HG03439 (cell line): ENCODE data around the gene KLHL29.

Source experiments
- ATAC-seq: cut with Tn5 transposase; IDR thresholded peaks from one replicate; pipeline ENCODE4 v1.9.1; 2021; ENCODE audit warnings: mild to moderate bottlenecking, moderate library complexity; ENCODE audit not compliant: unreplicated experiment

KLHL29 gene

GRCh38 chr2:23563673-23564614 is 179.0 kb downstream of the KLHL29 start:
- no peak for ATAC-seq

GRCh38 chr2:23564615-23564960 is 179.6 kb downstream of the KLHL29 start:
- ATAC-seq: no peak

DNA sequence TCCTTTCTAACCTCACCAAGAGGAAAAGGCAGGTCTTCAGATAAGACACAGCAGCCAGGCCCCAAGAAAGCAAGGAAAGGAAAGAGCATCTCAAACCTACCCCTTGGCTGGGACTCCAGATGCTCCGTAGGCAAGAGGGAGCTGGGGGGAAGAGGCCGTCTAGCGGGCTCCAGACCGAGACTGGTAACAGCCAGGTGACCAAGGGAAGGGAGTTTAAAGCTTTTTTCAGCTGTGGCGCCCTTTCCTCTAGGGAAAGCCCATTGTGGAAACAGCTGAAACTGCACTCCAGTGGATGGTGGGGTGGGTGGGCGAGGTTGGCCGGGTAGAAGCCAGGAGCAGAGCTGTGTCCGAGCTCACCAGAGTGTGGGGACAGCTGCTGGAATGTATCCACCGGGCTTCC is 180.4 kb downstream of the KLHL29 start:
- no peak for ATAC-seq

DNA sequence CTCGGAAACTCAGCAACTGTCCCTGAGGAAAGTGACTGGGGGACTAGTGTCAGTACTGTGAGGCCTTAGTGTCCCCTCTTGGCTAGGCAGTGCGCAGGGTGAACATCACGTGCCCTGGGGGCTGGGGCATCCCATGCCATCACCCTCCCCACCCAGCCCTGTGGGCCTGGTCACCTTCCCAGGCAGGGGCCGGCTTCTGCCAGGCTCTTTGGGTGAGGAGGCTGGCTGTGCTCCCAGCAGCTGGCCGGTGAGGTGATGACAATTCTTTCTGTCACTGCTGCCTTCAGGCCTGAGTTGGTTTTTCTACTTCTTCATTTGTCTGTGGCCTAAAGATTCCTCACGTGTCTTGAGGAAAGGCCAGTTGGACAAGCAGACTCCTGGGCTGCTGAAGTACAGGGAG is 180.8 kb downstream of the KLHL29 start:
- ATAC-seq: no peak

- ATAC-seq: no peak
Observed at GRCh38 chr2:23566241-23567142, 181.5 kb downstream of the KLHL29 start.

DNA sequence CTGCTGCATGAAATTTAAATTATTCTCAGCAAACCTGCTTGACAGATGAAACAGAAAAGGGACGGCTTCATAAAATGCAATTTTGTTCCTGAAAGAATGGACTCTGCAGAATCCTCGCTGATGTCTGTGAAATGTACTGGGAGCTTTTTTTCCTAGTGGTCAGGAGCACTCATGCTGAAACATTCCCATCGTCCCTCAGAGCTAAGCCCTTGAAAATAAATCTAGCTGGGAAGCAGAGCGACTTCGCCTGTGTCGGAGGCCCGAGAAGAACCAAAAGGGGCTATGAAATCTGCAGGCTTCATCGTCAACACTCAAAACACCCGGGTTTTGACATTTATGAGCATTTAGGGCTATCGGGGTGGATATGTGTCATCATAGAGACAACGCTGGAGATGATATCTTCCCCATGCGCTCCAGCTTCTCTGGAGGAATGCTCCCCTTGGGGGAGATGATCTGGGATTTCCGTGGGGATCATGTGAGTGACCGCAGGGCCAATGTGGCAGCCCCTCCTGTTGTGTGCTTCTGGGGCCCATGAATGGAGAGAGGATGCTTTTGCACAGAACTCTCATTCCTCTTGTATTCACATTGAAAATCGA is 182.3 kb downstream of the KLHL29 start:
- no peak for ATAC-seq

DNA sequence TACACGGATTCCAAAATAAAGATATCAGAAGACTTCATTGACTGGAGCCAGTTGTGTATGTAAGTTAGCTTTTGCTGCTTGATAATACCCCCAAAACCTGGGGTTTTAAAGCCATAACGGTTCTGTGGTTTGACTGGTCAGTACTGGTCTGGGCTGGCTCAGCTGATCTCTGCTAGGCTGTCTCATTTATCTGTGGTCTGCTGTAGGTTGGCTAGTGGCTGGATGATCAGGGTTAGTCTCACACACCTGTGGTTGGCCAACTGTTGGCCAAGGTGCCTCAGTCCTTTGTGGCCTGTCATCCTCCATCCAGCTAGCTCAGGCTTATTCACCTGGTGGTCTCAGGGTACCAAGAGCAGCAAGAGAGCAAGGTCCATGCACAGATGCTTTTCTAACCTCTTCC is 183.2 kb downstream of the KLHL29 start:
- no peak for ATAC-seq

- ATAC-seq: no peak
Observed at GRCh38 chr2:23568626-23569190, 183.7 kb downstream of the KLHL29 start.

DNA sequence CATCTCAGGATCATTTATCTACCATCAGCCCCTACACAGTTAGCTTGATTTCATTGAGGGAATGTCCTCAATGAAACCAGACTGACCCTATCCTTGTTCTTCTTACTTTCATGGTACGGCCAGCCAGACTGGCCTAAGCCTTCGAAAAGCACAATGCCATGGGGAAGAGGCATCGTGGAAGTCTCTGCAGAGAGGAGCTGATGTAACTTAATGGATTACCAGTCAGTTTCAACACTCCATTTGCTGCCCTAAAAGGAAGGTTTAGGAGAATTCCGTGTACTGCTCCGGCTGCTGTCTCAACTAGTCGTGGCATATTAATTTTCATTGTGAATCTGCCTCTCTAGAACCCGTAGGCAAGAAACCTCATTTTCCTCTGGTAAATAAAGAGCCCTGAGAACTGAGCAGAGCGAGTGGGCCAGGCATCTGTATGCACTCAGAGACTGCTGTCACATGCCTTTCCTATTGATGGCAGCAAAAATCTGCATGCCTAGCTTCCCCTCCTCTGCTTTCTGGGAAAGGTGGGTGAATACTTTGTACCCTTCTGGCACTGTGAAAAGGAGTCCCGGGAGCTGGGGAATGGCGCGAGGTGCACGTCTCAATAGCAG is 184.9 kb downstream of the KLHL29 start:
- ATAC-seq: no peak

DNA sequence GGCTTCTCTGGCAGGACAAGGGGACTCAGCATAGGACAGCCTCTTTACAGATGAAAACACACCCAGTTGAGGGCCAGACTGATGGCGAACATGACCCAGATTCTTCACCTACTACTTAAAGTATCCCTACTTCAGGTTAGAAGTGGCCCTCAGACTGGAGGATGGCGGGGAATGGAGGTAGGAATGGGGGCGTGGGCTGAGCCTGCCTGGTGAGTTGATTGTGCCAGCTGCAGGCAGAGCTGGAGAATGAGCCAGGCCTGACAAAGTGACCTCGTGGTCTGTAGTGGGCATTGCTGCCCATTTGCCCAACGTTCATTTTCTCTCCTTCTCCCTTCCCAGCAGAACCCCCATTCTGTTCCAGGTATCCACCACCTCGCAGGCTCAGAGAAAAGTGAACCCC is 186.1 kb downstream of the KLHL29 start:
- ATAC-seq: no peak

GRCh38 chr2:23571527-23572282 is 186.7 kb downstream of the KLHL29 start:
- no peak for ATAC-seq

DNA sequence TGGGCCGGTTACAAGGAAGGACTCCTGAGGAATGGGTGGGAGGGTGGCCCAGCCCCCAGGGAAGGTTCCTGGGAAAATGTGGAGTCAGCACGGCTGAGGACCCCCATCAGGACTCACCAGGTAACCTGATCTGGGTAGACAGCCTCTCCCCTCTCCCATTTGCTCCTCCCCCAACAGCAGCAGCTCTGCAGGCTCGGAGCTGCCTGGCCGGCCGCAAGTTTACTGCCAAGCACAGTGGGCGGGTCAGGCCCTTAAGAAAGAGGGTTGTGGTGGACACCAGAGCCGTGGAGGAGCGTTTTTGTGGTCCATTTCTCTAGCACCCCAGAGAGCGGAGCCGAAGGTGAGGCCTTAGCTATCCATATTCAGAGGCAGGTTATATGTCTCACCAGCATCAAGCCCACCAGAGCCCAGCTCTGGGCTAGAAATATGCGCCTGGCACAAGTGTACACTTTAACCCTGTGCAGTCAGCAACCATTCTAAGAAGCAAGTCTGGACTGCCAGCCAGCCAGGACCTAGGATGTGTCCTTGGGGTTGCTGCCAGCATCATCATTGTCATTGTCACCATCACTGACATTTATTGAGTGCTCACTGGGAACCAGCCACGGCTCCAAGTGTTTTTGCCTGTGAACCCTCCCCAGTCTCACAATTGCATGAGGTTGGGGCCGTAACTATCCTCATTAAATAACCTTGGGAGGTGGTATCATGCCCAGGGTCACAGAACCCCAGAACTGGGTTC is 190.1 kb downstream of the KLHL29 start:
- ATAC-seq: no peak

DNA sequence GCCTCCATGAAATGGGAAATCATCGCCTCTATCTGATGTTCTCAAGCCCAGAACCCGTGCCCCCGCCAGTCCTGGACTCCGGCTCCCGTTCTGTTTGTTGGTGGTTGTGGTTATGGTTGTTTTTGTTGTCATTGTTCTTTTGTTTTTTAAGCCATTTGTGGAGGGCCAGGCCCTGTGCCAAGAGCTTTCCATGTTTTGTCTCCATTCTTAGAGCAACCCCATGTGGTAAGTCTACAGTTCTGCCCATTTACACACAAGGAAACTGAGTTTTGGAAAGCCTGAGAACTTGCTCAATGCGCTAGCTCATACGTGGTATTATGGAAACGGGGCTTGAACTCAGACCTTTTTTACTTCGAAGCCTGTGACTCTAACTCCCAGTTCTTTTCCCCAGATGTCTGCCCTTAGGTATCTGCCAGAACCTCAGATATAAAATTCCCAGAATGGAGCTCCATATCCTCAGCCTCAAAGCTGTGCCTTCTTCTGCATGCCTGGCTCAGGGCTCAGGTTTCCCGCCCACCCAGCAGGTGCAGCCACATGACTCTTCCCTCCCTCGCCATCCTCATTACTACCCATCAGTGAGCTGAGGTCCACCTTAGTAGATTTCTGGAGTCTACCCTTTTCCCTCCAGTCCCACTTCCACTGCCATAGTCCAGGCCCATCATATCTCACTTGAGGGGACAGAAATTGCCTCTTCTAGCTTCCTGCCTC is 194.1 kb downstream of the KLHL29 start:
- ATAC-seq: no peak

- ATAC-seq: no peak
Observed at GRCh38 chr2:23579674-23580073, 194.7 kb downstream of the KLHL29 start.

DNA sequence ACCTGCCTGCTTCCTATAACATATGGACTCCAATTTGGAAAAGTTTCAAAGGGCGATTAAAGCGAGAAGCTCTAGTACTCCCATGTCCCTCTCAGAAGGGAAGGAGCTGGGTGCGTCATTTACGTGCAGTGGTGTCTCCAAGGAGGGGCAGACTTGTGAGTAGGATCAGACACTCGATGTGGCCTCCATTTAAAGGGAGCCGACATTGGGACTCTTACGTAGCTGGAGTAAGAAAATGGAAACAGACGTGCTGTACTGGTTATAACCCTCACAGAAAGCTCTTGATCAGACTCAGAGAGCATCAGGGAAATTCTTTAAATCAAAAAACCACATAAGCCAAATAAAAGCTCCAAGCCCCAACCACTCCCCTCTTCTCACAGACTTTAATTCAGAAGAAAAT is 198.5 kb downstream of the KLHL29 start:
- ATAC-seq: no peak

GRCh38 chr2:23584054-23584745 is 199.2 kb downstream of the KLHL29 start:
- ATAC-seq: no peak

- no peak for ATAC-seq
Observed at GRCh38 chr2:23585273-23586170, 200.5 kb downstream of the KLHL29 start.
